Stomach smooth muscle (tissue), 2 donors: Measurements from ENCODE around the gene CACNA2D4.

Source experiments
- H3K27ac ChIP-seq: one replicate; pipeline ENCODE4 v1.7.0; 2013; ENCODE audit warnings: mild to moderate bottlenecking, low read length, inconsistent platforms
- H3K27me3 ChIP-seq, 2 donors: one replicate each; pipeline ENCODE4 v1.7.0; 2013; ENCODE audit warnings: low read length in 2 of 2; ENCODE audit not compliant: insufficient read depth in 2 of 2, control insufficient read depth in 1 of 2
- H3K36me3 ChIP-seq, 2 donors: one replicate each; pipeline ENCODE4 v1.7.0; 2013; ENCODE audit warnings: low read length in 2 of 2; ENCODE audit not compliant: control insufficient read depth in 2 of 2, insufficient read depth in 2 of 2
- H3K4me1 ChIP-seq: one replicate; pipeline ENCODE4 v1.7.0; 2013; ENCODE audit warnings: low read length; ENCODE audit not compliant: control insufficient read depth, insufficient read depth
- H3K4me3 ChIP-seq, 2 donors: one replicate each; pipeline ENCODE4 v1.7.0; 2013; ENCODE audit warnings: low read length in 2 of 2
- H3K9ac ChIP-seq, 2 donors: one replicate each; pipeline ENCODE4 v1.7.0; 2013; ENCODE audit warnings: low read length in 2 of 2, mild to moderate bottlenecking in 1 of 2
- H3K9me3 ChIP-seq, 2 donors: one replicate each; pipeline ENCODE4 v1.7.0; 2013; ENCODE audit warnings: low read length in 2 of 2; ENCODE audit not compliant: control insufficient read depth in 2 of 2
- donor health status: healthy.
- donor health status: Pancreatic carcinoma.

The CACNA2D4 gene

GRCh38 chr12:1829306-1829900 lies 89.0 kb downstream of the CACNA2D4 start:
- Histone ChIP-seq H3K27ac (no peak overlapping the region), H3K9ac (no peak overlapping the region), H3K4me1 (no peaks in the 10 kb centered on the region), H3K36me3 (no peaks in the 10 kb centered on the region), H3K4me3 (no peak overlapping the region), H3K27me3 (peaks cover 8 to 17% of the 10 kb centered on the region in 2 donors), H3K9me3 (no peaks in the 10 kb centered on the region)

- H3K9me3 ChIP-seq, result no peaks in the 10 kb centered on the region
- H3K36me3 ChIP-seq, result no peaks in the 10 kb centered on the region
- no peak overlapping the region for H3K27ac ChIP-seq
- no peak overlapping the region for H3K9ac ChIP-seq
- no peaks in the 10 kb centered on the region for H3K4me1 ChIP-seq
- peaks cover 8 to 21% of the 10 kb centered on the region in 2 donors for H3K27me3 ChIP-seq
- no peak overlapping the region for H3K4me3 ChIP-seq
These were observed 89.6 kb downstream of the CACNA2D4 start for GRCh38 chr12:1828856-1829255.

GRCh38 chr12:1827826-1828805 lies 90.3 kb downstream of the CACNA2D4 start:
- no peaks in the 10 kb centered on the region for H3K36me3 ChIP-seq
- no peak overlapping the region for H3K9ac ChIP-seq
- H3K9me3 ChIP-seq, result no peaks in the 10 kb centered on the region
- no peak overlapping the region for H3K27ac ChIP-seq
- peaks cover 6 to 22% of the 10 kb centered on the region in 2 donors for H3K27me3 ChIP-seq
- H3K4me3 ChIP-seq, result no peak overlapping the region
- no peaks in the 10 kb centered on the region for H3K4me1 ChIP-seq

- H3K27ac ChIP-seq, result no peak overlapping the region
- peaks cover 12 to 22% of the 10 kb centered on the region in 2 donors for H3K27me3 ChIP-seq
- no peaks in the 10 kb centered on the region for H3K9me3 ChIP-seq
- no peaks in the 10 kb centered on the region for H3K36me3 ChIP-seq
- no peaks in the 10 kb centered on the region for H3K4me1 ChIP-seq
- H3K9ac ChIP-seq, result no peak overlapping the region
- H3K4me3 ChIP-seq, result no peak overlapping the region
These were observed 91.4 kb downstream of the CACNA2D4 start for GRCh38 chr12:1826867-1827705.

- no peaks in the 10 kb centered on the region for H3K9me3 ChIP-seq
- H3K9ac ChIP-seq, result no peak overlapping the region
- no peaks in the 10 kb centered on the region for H3K4me1 ChIP-seq
- H3K4me3 ChIP-seq, result no peak overlapping the region
- H3K27me3 ChIP-seq, result peaks cover 16 to 25% of the 10 kb centered on the region in 2 donors
- H3K27ac ChIP-seq, result no peak overlapping the region
- no peaks in the 10 kb centered on the region for H3K36me3 ChIP-seq
These were observed 92.1 kb downstream of the CACNA2D4 start for GRCh38 chr12:1826401-1826800.

GRCh38 chr12:1825382-1826102 lies 92.9 kb downstream of the CACNA2D4 start:
- Histone ChIP-seq H3K9ac (no peak overlapping the region), H3K4me1 (peaks cover 2% of the 10 kb centered on the region), H3K27ac (no peak overlapping the region), H3K9me3 (no peaks in the 10 kb centered on the region), H3K36me3 (no peaks in the 10 kb centered on the region), H3K27me3 (peaks cover 22 to 26% of the 10 kb centered on the region in 2 donors), H3K4me3 (no peak overlapping the region)

GRCh38 chr12:1823237-1823636 lies 95.2 kb downstream of the CACNA2D4 start:
- H3K4me1 ChIP-seq, result peaks cover 3% of the 10 kb centered on the region
- no peak overlapping the region for H3K27ac ChIP-seq
- H3K27me3 ChIP-seq, result peaks cover 26 to 33% of the 10 kb centered on the region in 2 donors
- H3K9me3 ChIP-seq, result no peaks in the 10 kb centered on the region
- H3K9ac ChIP-seq, result no peak overlapping the region
- no peaks in the 10 kb centered on the region for H3K36me3 ChIP-seq
- H3K4me3 ChIP-seq, result no peak overlapping the region

GRCh38 chr12:1822699-1823098 lies 95.8 kb downstream of the CACNA2D4 start:
- peaks cover 3% of the 10 kb centered on the region for H3K4me1 ChIP-seq
- H3K27me3 ChIP-seq, result peaks cover 26 to 33% of the 10 kb centered on the region in 2 donors
- no peaks in the 10 kb centered on the region for H3K9me3 ChIP-seq
- no peak overlapping the region for H3K27ac ChIP-seq
- H3K36me3 ChIP-seq, result no peaks in the 10 kb centered on the region
- H3K4me3 ChIP-seq, result no peak overlapping the region
- H3K9ac ChIP-seq, result no peak overlapping the region

GRCh38 chr12:1821805-1822204 lies 96.6 kb downstream of the CACNA2D4 start:
- Histone ChIP-seq H3K27me3 (peaks cover 26 to 33% of the 10 kb centered on the region in 2 donors), H3K9me3 (no peaks in the 10 kb centered on the region), H3K9ac (no peak overlapping the region), H3K4me1 (peaks cover 3% of the 10 kb centered on the region), H3K36me3 (no peaks in the 10 kb centered on the region), H3K4me3 (no peak overlapping the region), H3K27ac (no peak overlapping the region)

GRCh38 chr12:1820896-1821291 lies 97.6 kb downstream of the CACNA2D4 start:
- H3K27ac ChIP-seq, result no peak overlapping the region
- peaks cover 3% of the 10 kb centered on the region for H3K4me1 ChIP-seq
- H3K9ac ChIP-seq, result no peak overlapping the region
- no peaks in the 10 kb centered on the region for H3K9me3 ChIP-seq
- no peaks in the 10 kb centered on the region for H3K36me3 ChIP-seq
- H3K4me3 ChIP-seq, result no peak overlapping the region
- peaks cover 26 to 36% of the 10 kb centered on the region in 2 donors for H3K27me3 ChIP-seq
